Right lung (tissue), 5 donors: ENCODE results near the gene FAM13A. TPM values are rescaled to one million over a fixed set of nuclear protein-coding genes. Genes with fewer than 3 reads are reported as not detected.
"Not testable (repeated sequence)": the region's sequence is repeated elsewhere in the genome, so short reads cannot be mapped to it uniquely, and the experiment has no call there.

Experiments used
- DNase-seq, 2 donors: peaks; one replicate each; pipeline ENCODE4 v3.0.0-alpha.2; 2013
- polyA plus RNA-seq, 5 donors: library from polyadenylated mRNA; unstranded; fragments of 120-200 nt; gene quantifications; one replicate each; pipeline versions ENCODE4 v1.2.1 to v1.2.3, GENCODE V29; 2013; ENCODE audit warnings: inconsistent platforms in 1 of 5, low replicate concordance in 1 of 5; ENCODE audit not compliant: insufficient read length in 5 of 5, insufficient read depth in 1 of 5

Gene FAM13A
- polyA plus RNA-seq, 5 donors: 40.8 to 65.3 (median 60.1) TPM

- DNase-seq: no peak
These were observed 199.4 kb downstream of the FAM13A start for GRCh38 chr4:88857588-88857987.

GRCh38 chr4:88854481-88854880 is 202.5 kb downstream of the FAM13A start:
- DNase-seq: no peak

GRCh38 chr4:88853583-88853982 is 203.4 kb downstream of the FAM13A start:
- DNase-seq: not testable (repeated sequence)

GRCh38 chr4:88846206-88846790 is 210.7 kb downstream of the FAM13A start:
- DNase-seq: peak in 1 of 2 donors; percentile 46

GRCh38 chr4:88843067-88843685 is 213.8 kb downstream of the FAM13A start:
- DNase-seq: peak in 1 of 2 donors; percentile 58

- DNase-seq: no peak
These were observed 215.3 kb downstream of the FAM13A start for GRCh38 chr4:88841635-88842034.

- no peak for DNase-seq
These were observed 220.8 kb downstream of the FAM13A start for GRCh38 chr4:88836216-88836615.

- DNase-seq: no peak
These were observed 226.0 kb downstream of the FAM13A start for GRCh38 chr4:88831031-88831430.

GRCh38 chr4:88830598-88830997 is 226.4 kb downstream of the FAM13A start:
- DNase-seq: no peak

GRCh38 chr4:88828842-88829571 is 228.0 kb downstream of the FAM13A start:
- DNase-seq: no peak

- DNase-seq: no peak
These were observed 229.5 kb downstream of the FAM13A start for GRCh38 chr4:88827442-88827841.

- no peak for DNase-seq
These were observed 230.2 kb downstream of the FAM13A start for GRCh38 chr4:88826771-88827170.

GRCh38 chr4:88825931-88826330 is 231.1 kb downstream of the FAM13A start:
- DNase-seq: no peak

GRCh38 chr4:88823058-88823919 is 233.7 kb downstream of the FAM13A start:
- peak; percentile 95 to 96 for DNase-seq

GRCh38 chr4:88822034-88822789 is 234.8 kb downstream of the FAM13A start:
- DNase-seq: no peak

GRCh38 chr4:88821522-88821921 is 235.5 kb downstream of the FAM13A start:
- no peak for DNase-seq

GRCh38 chr4:88820698-88821415 is 236.1 kb downstream of the FAM13A start:
- DNase-seq: no peak

GRCh38 chr4:88819818-88820697 is 236.9 kb downstream of the FAM13A start:
- no peak for DNase-seq

GRCh38 chr4:88818631-88819470 is 238.1 kb downstream of the FAM13A start:
- no peak for DNase-seq
